GM10248 (cell line): ENCODE data around the gene FAM114A1.

ENCODE experiments used
- CTCF ChIA-PET: fragments of 300-600 bp; sonication (Branson Sonifier 250); formaldehyde crosslinking; extraction: SDS; loops from one replicate; lab custom pipeline; 2021; ENCODE audit warnings: antibody characterized with exemption; lab: Yijun Ruan, JAX
- POLR2A ChIA-PET: fragments of 350-650 bp; sonication (Branson Sonifier 250); formaldehyde crosslinking; extraction: SDS; loops from one replicate; lab custom pipeline; 2020; ENCODE audit warnings: antibody characterized with exemption; lab: Yijun Ruan, JAX
- DNase-seq: peaks from one replicate; pipeline ENCODE4 v3.0.0; 2012; ENCODE audit errors: extremely low spot score
- TF ChIP-seq, protein P1 (sequence below): IDR thresholded peaks from 2 replicates; pipeline ENCODE4 v1.5.1; 2012; ENCODE audit warnings: mild to moderate bottlenecking, low read depth; ENCODE audit errors: extremely low read depth, missing control alignments, control extremely low read depth

FAM114A1 gene

GRCh38 chr4:38950159-38950558 is 82.6 kb downstream of the FAM114A1 start:
- CTCF ChIA-PET, result interaction anchor here (0.8 to 1.9 kb wide), 6 partner anchors 8 to 51 kb away, joined by 3 to 6 read pairs (median 4); no protein-coding TSS in a partner anchor
- TF ChIP-seq, protein P1, sequence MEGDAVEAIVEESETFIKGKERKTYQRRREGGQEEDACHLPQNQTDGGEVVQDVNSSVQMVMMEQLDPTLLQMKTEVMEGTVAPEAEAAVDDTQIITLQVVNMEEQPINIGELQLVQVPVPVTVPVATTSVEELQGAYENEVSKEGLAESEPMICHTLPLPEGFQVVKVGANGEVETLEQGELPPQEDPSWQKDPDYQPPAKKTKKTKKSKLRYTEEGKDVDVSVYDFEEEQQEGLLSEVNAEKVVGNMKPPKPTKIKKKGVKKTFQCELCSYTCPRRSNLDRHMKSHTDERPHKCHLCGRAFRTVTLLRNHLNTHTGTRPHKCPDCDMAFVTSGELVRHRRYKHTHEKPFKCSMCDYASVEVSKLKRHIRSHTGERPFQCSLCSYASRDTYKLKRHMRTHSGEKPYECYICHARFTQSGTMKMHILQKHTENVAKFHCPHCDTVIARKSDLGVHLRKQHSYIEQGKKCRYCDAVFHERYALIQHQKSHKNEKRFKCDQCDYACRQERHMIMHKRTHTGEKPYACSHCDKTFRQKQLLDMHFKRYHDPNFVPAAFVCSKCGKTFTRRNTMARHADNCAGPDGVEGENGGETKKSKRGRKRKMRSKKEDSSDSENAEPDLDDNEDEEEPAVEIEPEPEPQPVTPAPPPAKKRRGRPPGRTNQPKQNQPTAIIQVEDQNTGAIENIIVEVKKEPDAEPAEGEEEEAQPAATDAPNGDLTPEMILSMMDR, result no peak
- no peak for DNase-seq
- POLR2A ChIA-PET, result no interaction called here

DNA sequence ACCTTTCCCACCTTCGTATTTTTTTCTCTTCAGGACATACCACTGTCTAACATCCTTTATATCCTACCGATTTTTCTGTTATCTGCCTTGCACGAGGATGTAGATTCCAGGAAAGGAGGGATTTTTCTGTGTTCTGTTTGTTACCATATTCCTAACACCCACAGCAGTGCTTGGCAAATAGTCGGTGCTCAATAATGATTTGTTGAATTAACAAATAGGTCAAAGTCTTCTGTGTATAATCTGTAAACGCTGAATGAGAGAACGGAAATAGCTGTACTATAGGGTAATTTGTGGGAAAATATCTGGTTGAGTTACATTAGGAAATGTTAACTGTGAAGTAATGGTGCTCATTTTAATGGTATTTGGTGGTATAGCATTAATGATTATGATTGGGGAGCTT is 83.1 kb downstream of the FAM114A1 start:
- ChIA-PET CTCF (interaction anchor here (1.1 to 1.9 kb wide), 2 partner anchors 13 to 51 kb away, joined by 3 to 6 read pairs; no protein-coding TSS in a partner anchor), POLR2A (no interaction called here)
- DNase-seq, result no peak
- TF ChIP-seq, protein P1, result no peak

DNA sequence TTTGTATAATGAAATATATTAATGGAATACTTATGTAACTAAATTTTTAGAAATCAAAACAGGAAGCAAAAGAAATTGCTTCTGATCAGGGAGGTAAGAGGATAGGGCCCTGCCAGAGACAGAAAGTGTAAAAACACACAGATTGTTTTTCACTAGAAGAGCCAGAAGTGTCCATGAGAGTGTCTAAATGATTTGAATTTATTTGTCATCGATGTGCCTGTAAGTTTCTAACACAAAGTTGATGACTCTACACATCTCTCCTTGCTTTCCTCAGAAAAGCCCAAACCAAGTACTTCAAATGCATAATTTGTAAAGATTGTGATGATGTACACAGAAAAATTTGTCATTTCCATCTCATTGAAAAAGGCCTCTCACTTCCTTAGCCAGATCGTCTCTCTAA is 84.0 kb downstream of the FAM114A1 start:
- TF ChIP-seq, protein P1, result no peak
- CTCF ChIA-PET, result no interaction called here
- DNase-seq, result no peak
- POLR2A ChIA-PET, result no interaction called here

DNA sequence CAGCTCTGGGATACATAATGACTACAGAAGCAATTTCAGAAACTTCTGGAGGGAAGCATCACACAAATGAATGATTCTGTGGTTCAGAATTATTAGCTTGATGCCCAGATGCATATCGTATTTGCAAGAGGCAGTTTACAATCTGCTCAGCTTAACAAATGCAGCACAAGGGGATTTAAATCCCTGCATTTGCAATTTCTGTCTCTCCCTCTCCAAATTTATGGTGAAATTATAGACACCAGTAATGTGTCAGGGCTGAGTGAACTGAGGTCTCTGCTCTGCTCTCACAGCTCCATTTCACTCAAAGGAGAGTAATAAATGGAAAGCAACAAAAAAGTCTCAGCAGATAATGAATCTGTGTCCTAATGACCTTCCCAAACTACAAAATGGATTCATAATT is 84.4 kb downstream of the FAM114A1 start:
- DNase-seq, result no peak
- CTCF ChIA-PET, result no interaction called here
- POLR2A ChIA-PET, result no interaction called here
- TF ChIP-seq, protein P1, result no peak

DNA sequence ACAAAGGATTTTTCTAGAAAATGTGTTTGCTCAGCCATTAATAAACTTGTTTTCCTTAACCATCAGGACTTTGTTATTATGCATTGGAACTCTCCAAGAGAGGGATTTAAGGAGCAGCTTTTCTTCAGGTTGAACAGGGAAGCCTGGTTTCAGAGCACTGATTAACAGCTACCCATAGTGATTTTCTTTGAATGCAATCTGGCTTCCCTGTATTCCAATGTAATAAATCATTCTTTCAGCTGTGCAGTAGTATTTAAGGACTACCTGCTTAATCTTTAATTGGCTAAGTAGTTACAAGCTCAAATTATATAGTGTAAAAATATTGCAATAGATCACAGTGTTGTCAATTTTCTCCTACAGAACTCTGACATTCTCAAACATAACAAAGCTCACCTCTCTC is 87.1 kb downstream of the FAM114A1 start:
- CTCF ChIA-PET, result interaction anchor here (0.9 to 1.5 kb wide), 3 partner anchors 10 to 118 kb away, joined by 3 to 4 read pairs (median 4); no protein-coding TSS in a partner anchor

DNA sequence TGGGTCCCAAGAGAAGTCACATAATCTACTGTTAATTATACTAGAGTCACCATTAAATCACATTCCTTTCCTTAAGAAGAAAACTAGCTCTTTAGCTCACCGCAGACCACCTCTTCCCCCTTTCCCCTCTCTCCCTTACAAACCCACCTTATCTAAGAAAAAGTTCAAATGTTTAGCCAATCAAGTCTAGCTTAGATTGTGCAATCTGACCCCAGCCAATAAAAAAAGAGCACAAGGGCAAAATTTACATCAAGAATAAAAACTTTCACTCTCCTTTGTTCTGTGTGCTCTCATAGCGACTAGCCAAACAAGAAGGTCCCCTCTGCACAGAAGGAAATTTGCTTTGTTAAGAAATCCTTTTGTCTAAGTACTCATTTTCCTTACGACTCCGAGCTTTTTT is 88.4 kb downstream of the FAM114A1 start:
- TF ChIP-seq, protein P1, result no peak
- ChIA-PET CTCF (no interaction called here), POLR2A (no interaction called here)
- no peak for DNase-seq

More for the DNA sequence above, 87.1 kb downstream of the FAM114A1 start:
- TF ChIP-seq, protein P1, result no peak
- POLR2A ChIA-PET, result interaction anchor here (0.6 kb wide), 1 partner anchor 1372 kb away, joined by 4 read pairs; no protein-coding TSS in a partner anchor
- DNase-seq, result no peak

- ChIA-PET CTCF (interaction anchor here (1.1 kb wide), 1 partner anchor 38 kb away, joined by 3 read pairs; no protein-coding TSS in a partner anchor), POLR2A (no interaction called here)
- TF ChIP-seq, protein P1, result no peak
- DNase-seq, result no peak
Observed at GRCh38 chr4:38957261-38957815, 89.7 kb downstream of the FAM114A1 start.
